Measurements from ENCODE around the gene CYB5R3.
A peak's percentile ranks its signal among the peaks of the same experiment; 100 is the strongest.
"Not testable (repeated sequence)": the region's sequence is repeated elsewhere in the genome, so short reads cannot be mapped to it uniquely, and the experiment has no call there.

The CYB5R3 gene

GRCh38 chr22:42575996-42576574 lies 73.1 kb downstream of the CYB5R3 start:
- not testable (repeated sequence) for H3K4me1 ChIP-seq (ENCODE audit: control insufficient read depth, low read depth, low read length); DNase-seq; H3K23ac ChIP-seq (ENCODE audit: low read length); H3K27ac ChIP-seq (ENCODE audit: low read depth, low read length); H3K4me3 ChIP-seq (ENCODE audit: low read length); H4K8ac ChIP-seq (ENCODE audit: low read depth, low read length); H3K4ac ChIP-seq (ENCODE audit: low read depth, low read length); H3K27me3 ChIP-seq (ENCODE audit: insufficient read depth, low read length, poor library complexity); H3K4me2 ChIP-seq (ENCODE audit: low read length); H2AK5ac ChIP-seq (ENCODE audit: low read length); H2BK120ac ChIP-seq (ENCODE audit: low read depth, low read length); H2BK5ac ChIP-seq (ENCODE audit: low read length); H3K79me1 ChIP-seq (ENCODE audit: low read length); H2BK15ac ChIP-seq (replicated peaks; ENCODE audit: low read depth); H3K56ac ChIP-seq (ENCODE audit: low read length); H4K5ac ChIP-seq (ENCODE audit: low read length); H3K36me3 ChIP-seq (ENCODE audit: control insufficient read depth, insufficient read depth, low read length); H3K79me2 ChIP-seq (ENCODE audit: control insufficient read depth, insufficient read depth, low read length); H3K18ac ChIP-seq (ENCODE audit: low read length); H3K9ac ChIP-seq (ENCODE audit: low read length)
- no CpG with 5 or more reads among the region's 30 CpGs for WGBS (ENCODE audit: extremely low coverage, insufficient coverage, low lambda C conversion rate)

DNA sequence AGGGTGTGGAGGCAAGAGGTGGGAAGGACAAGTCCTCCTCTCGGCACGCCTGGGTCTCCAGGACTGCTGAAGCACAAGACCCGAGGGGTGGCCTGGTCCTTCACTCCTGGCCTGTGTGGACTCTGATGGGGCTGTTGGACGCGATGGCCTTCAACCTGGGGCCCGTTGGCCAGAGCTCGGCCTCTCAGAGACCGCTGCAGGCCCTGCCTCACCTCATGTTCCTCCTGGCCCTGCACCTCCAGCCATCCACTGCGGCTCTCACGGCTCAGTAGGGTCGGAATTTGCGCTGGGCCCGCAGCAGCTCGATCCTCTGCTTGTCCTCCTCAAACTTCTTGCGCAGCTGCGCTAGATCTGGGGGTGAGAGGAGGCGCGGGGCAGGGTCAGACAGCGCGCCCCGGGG lies 74.7 kb downstream of the CYB5R3 start:
- H3K9ac ChIP-seq (ENCODE audit: low read length); DNase-seq; H3K79me2 ChIP-seq (ENCODE audit: control insufficient read depth, insufficient read depth, low read length); H3K27me3 ChIP-seq (ENCODE audit: insufficient read depth, low read length, poor library complexity); H3K18ac ChIP-seq (ENCODE audit: low read length); H3K27ac ChIP-seq (ENCODE audit: low read depth, low read length); H2AK5ac ChIP-seq (ENCODE audit: low read length); H2BK15ac ChIP-seq (replicated peaks; ENCODE audit: low read depth); H3K4me3 ChIP-seq (ENCODE audit: low read length); H3K56ac ChIP-seq (ENCODE audit: low read length); H3K36me3 ChIP-seq (ENCODE audit: control insufficient read depth, insufficient read depth, low read length); H3K4me1 ChIP-seq (ENCODE audit: control insufficient read depth, low read depth, low read length); H2BK120ac ChIP-seq (ENCODE audit: low read depth, low read length); H2BK5ac ChIP-seq (ENCODE audit: low read length); H3K23ac ChIP-seq (ENCODE audit: low read length); H3K4me2 ChIP-seq (ENCODE audit: low read length); H4K8ac ChIP-seq (ENCODE audit: low read depth, low read length); H4K5ac ChIP-seq (ENCODE audit: low read length); H3K79me1 ChIP-seq (ENCODE audit: low read length); H3K4ac ChIP-seq (ENCODE audit: low read depth, low read length): not testable (repeated sequence)
- no CpG with 5 or more reads among the region's 21 CpGs for WGBS (ENCODE audit: extremely low coverage, insufficient coverage, low lambda C conversion rate)

DNA sequence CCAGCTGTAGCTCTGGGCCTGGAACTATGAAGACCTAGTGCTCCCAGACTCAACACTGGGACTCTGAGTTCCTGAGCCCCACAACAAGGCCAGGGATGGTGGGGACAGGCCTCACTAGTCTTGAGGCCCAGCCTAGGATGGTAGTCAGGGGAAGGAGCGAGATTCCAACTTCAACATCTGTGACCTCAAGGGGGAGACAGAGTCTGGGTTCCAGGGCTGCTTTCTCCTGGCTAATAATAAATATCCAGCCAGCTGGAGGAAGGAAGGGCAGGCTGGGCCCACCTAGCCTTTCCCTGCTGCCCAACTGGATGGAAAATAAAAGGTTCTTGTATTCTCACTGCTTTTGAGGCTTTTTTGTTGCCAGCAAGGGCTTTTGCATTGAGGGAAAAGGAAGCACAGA lies 75.1 kb downstream of the CYB5R3 start:
- no CpG with 5 or more reads among the region's 1 CpG for WGBS (ENCODE audit: extremely low coverage, insufficient coverage, low lambda C conversion rate)
- H3K56ac ChIP-seq (ENCODE audit: low read length); H3K9ac ChIP-seq (ENCODE audit: low read length); H3K4me3 ChIP-seq (ENCODE audit: low read length); H2AK5ac ChIP-seq (ENCODE audit: low read length); H3K4ac ChIP-seq (ENCODE audit: low read depth, low read length); H3K4me2 ChIP-seq (ENCODE audit: low read length); H3K79me1 ChIP-seq (ENCODE audit: low read length); H3K36me3 ChIP-seq (ENCODE audit: control insufficient read depth, insufficient read depth, low read length); H3K27me3 ChIP-seq (ENCODE audit: insufficient read depth, low read length, poor library complexity); H2BK15ac ChIP-seq (replicated peaks; ENCODE audit: low read depth); H2BK5ac ChIP-seq (ENCODE audit: low read length); H4K8ac ChIP-seq (ENCODE audit: low read depth, low read length); H3K23ac ChIP-seq (ENCODE audit: low read length); DNase-seq; H3K4me1 ChIP-seq (ENCODE audit: control insufficient read depth, low read depth, low read length); H3K18ac ChIP-seq (ENCODE audit: low read length); H3K79me2 ChIP-seq (ENCODE audit: control insufficient read depth, insufficient read depth, low read length); H4K5ac ChIP-seq (ENCODE audit: low read length); H3K27ac ChIP-seq (ENCODE audit: low read depth, low read length); H2BK120ac ChIP-seq (ENCODE audit: low read depth, low read length): not testable (repeated sequence)

GRCh38 chr22:42571068-42571467 lies 78.1 kb downstream of the CYB5R3 start:
- not testable (repeated sequence) for H3K4me1 ChIP-seq (ENCODE audit: control insufficient read depth, low read depth, low read length); H3K27ac ChIP-seq (ENCODE audit: low read depth, low read length); H3K27me3 ChIP-seq (ENCODE audit: insufficient read depth, low read length, poor library complexity); H3K9ac ChIP-seq (ENCODE audit: low read length); H2BK5ac ChIP-seq (ENCODE audit: low read length); H2BK120ac ChIP-seq (ENCODE audit: low read depth, low read length); H3K56ac ChIP-seq (ENCODE audit: low read length); H3K23ac ChIP-seq (ENCODE audit: low read length); H3K4me3 ChIP-seq (ENCODE audit: low read length); H4K5ac ChIP-seq (ENCODE audit: low read length); H4K8ac ChIP-seq (ENCODE audit: low read depth, low read length); H3K79me1 ChIP-seq (ENCODE audit: low read length); H3K79me2 ChIP-seq (ENCODE audit: control insufficient read depth, insufficient read depth, low read length); H3K4me2 ChIP-seq (ENCODE audit: low read length); H3K36me3 ChIP-seq (ENCODE audit: control insufficient read depth, insufficient read depth, low read length); H2BK15ac ChIP-seq (replicated peaks; ENCODE audit: low read depth); DNase-seq; H3K4ac ChIP-seq (ENCODE audit: low read depth, low read length); H2AK5ac ChIP-seq (ENCODE audit: low read length); H3K18ac ChIP-seq (ENCODE audit: low read length)
- no CpG with 5 or more reads among the region's 12 CpGs for WGBS (ENCODE audit: extremely low coverage, insufficient coverage, low lambda C conversion rate)

GRCh38 chr22:42570580-42570979 lies 78.6 kb downstream of the CYB5R3 start:
- DNase-seq = peak; percentile 36
- H2AK5ac ChIP-seq (ENCODE audit: low read length); H3K4me1 ChIP-seq (ENCODE audit: control insufficient read depth, low read depth, low read length); H2BK120ac ChIP-seq (ENCODE audit: low read depth, low read length); H3K79me1 ChIP-seq (ENCODE audit: low read length); H3K18ac ChIP-seq (ENCODE audit: low read length); H3K36me3 ChIP-seq (ENCODE audit: control insufficient read depth, insufficient read depth, low read length); H3K4ac ChIP-seq (ENCODE audit: low read depth, low read length); H3K27ac ChIP-seq (ENCODE audit: low read depth, low read length); H3K4me2 ChIP-seq (ENCODE audit: low read length); H3K79me2 ChIP-seq (ENCODE audit: control insufficient read depth, insufficient read depth, low read length); H2BK5ac ChIP-seq (ENCODE audit: low read length); H4K8ac ChIP-seq (ENCODE audit: low read depth, low read length); H3K27me3 ChIP-seq (ENCODE audit: insufficient read depth, low read length, poor library complexity); H3K4me3 ChIP-seq (ENCODE audit: low read length); H4K5ac ChIP-seq (ENCODE audit: low read length); H2BK15ac ChIP-seq (replicated peaks; ENCODE audit: low read depth); H3K23ac ChIP-seq (ENCODE audit: low read length); H3K9ac ChIP-seq (ENCODE audit: low read length): not testable (repeated sequence)
- peak overlapping the region; percentile 15 for H3K56ac ChIP-seq (ENCODE audit: low read length)
- WGBS (ENCODE audit: extremely low coverage, insufficient coverage, low lambda C conversion rate) = no CpG with 5 or more reads among the region's 9 CpGs

- H3K56ac ChIP-seq (ENCODE audit: low read length); H2BK120ac ChIP-seq (ENCODE audit: low read depth, low read length); H3K9ac ChIP-seq (ENCODE audit: low read length); H3K36me3 ChIP-seq (ENCODE audit: control insufficient read depth, insufficient read depth, low read length); H3K27me3 ChIP-seq (ENCODE audit: insufficient read depth, low read length, poor library complexity); H2BK5ac ChIP-seq (ENCODE audit: low read length); H3K79me1 ChIP-seq (ENCODE audit: low read length); H3K23ac ChIP-seq (ENCODE audit: low read length); H3K4me3 ChIP-seq (ENCODE audit: low read length); H2BK15ac ChIP-seq (replicated peaks; ENCODE audit: low read depth); H3K18ac ChIP-seq (ENCODE audit: low read length); H4K8ac ChIP-seq (ENCODE audit: low read depth, low read length); H2AK5ac ChIP-seq (ENCODE audit: low read length); DNase-seq; H3K27ac ChIP-seq (ENCODE audit: low read depth, low read length); H4K5ac ChIP-seq (ENCODE audit: low read length); H3K4me1 ChIP-seq (ENCODE audit: control insufficient read depth, low read depth, low read length); H3K4ac ChIP-seq (ENCODE audit: low read depth, low read length); H3K4me2 ChIP-seq (ENCODE audit: low read length); H3K79me2 ChIP-seq (ENCODE audit: control insufficient read depth, insufficient read depth, low read length): not testable (repeated sequence)
- no CpG with 5 or more reads among the region's 6 CpGs for WGBS (ENCODE audit: extremely low coverage, insufficient coverage, low lambda C conversion rate)
Observed at GRCh38 chr22:42567950-42568349, 81.2 kb downstream of the CYB5R3 start.

Data from mesendoderm (in vitro differentiated cells).